DMS79 (cell line): ENCODE measurements around the gene TLN1.

Experiments used
- DNase-seq: peaks from one replicate; lab custom pipeline; 2025; lab: John Stamatoyannopoulos, UW

TLN1 gene

GRCh38 chr9:35728041-35728971, 3.7 kb downstream of the TLN1 start:
- DNase-seq: no peak

- DNase-seq: no peak
Measured at GRCh38 chr9:35727676-35728040, 4.3 kb downstream of the TLN1 start.

DNA sequence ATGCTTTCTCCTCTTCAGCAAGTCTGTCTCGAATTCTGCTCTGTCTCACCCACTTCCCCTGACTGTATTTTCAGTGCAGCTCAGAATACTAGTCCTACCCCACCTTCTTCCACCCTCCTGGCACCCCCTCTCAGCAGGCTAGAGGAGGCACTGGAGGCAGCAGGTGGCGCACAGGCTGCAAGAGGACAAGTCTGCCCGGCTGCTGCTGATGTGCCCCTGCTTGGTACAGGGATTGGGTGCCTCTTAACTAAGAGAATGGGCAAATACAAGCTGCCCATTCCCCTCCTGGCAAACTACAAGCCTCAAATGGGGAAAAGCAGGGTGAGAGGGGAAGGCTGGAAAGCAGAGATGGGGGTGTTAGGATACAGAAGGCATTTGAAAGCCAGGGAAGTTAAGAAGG, 5.1 kb downstream of the TLN1 start:
- no peak for DNase-seq

DNA sequence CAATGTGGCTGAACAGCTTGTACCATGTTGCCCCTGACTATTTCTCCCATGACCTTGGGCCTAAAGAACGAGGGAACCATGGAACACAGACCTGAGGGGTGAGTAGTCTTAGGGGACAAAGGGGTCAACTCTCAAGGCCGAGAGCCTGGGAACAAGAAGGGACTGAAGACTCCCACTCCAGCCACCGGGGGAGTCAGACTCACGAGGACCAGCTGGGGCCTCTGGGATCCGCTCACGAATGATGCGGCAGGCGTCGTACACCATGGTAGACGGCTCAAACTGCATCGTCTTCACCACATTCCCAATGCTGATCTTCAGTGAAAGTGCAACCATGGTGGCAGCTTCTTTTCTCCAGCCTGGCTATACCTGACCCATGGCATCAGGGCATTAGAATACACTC, 6.6 kb downstream of the TLN1 start:
- DNase-seq: no peak

DNA sequence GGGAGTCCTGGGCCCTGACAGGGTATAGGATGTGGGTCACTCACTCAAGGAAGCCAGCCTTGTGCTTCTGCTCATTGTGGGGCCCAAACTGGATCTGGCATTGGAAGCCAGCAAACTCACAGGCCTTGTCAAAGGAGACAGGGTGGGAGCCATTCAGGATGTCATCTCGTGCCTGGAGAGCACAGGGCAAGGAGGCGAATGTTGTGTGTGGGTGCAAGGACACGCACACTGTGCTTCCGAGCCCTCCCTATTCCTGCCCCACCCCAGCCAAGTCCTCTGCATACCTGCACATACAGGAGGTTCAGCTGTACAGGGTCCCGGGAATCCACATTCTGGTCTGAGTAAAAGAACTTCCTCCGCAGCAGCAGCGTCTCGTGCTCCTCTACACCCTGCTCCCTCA, 8.1 kb downstream of the TLN1 start:
- DNase-seq: no peak

DNA sequence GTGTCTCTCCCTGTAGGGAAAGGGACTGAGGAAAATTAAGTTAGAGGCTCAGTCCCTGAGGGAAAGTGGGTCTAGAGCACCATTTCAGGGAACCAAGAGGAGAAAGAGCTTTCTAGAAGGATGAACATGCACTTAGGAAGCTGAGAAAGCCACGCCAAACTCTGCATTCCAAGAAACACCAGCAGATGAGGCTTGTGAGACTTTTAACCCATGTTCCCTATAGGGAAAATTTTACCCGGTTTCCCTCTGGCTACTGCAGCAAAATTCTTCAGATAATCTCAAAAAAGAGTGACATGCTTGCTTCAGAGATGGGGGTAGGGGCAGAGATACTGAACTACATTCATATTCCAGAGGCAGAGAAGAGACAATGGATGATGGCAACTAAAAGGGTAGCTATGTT, 8.6 kb downstream of the TLN1 start:
- no peak for DNase-seq

GRCh38 chr9:35719546-35719945, 12.4 kb downstream of the TLN1 start:
- DNase-seq: no peak

- no peak for DNase-seq
Measured at GRCh38 chr9:35718721-35719511, 13.1 kb downstream of the TLN1 start.

- no peak for DNase-seq
Measured at GRCh38 chr9:35717132-35717870, 14.7 kb downstream of the TLN1 start.

DNA sequence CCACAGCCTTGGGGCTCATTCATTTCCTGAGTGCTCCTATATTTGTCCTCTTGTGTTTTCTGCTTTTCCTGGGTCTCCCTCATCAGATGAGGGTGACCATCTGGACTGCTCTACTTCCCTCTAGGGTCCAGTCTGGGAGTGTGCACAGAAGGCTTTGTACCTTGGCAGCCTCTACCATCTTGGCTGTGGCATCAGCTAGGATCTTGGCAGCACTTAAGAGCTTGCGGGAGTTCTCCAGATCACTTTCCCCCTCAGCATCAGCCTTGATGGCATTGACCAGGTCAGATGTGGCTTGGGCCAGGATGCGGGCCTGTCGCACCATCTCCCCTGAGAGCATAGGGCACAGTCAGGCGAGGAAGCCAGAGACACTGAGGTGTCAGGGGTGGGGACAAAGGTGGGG, 15.8 kb downstream of the TLN1 start:
- DNase-seq: no peak

DNA sequence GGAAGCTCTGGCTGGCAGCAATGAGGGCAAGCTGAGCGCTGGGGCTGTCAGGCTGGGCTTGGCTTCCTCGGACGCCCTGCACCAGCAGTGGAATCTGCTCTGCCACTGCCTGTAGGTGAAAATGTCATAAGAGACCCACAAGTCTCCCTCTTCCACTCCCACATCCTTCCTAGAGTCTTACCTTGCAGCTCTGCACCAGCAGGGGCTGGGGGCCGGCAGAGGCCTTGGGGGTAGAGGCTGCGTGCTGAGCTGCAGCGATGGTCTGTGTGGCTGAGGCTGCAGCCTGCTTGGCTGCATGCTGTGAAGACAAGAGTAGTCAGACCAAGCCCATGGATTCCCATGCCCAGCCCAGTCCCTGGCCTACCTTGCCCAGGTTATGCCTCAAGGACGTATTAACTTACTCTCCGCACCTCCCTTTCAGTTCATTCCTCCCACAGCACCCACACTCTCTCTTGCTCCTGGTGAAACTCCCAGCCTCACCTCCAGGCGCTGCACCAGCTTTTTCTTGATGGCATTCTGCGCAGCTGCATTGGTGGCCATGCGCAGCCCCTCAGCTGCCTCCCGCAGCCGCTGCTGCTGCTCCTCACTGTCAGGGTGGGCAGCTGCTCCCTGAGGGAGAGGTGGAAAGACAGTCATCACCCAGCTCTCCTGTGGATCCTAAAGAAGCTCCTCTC, 17.3 kb downstream of the TLN1 start:
- no peak for DNase-seq

- no peak for DNase-seq
Measured at GRCh38 chr9:35714123-35714522, 17.9 kb downstream of the TLN1 start.

- no peak for DNase-seq
Measured at GRCh38 chr9:35713578-35713977, 18.4 kb downstream of the TLN1 start.

DNA sequence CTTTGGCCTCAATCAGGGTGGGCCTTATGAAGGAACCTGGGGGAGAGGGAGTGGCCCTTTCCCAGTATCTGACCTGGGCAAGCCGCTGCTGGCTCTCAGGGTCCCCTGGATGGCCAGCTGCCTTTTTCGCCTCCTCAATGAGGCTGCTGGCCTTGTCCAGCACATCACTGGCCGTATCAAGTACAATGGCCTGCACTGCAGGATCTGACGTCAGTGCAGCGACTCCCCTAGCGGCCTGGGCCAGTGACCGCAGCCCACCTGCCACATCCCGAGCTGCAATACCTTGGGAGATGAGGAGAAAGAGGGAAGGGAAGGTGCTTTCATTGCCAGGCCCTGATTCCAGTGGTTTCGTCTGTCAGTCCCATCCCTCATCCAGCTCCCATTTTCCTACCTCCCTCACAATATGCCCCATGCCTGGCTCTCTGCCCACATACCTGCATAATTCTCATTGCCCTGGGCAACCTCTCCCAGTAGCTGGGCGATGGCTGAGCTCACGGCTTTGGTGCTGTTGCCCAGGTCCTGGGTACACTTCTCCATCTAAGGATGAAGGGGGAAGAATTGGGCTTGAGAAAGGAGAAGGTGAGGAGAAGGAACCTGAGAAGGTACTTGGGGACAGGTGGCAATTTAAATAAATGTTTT, 19.1 kb downstream of the TLN1 start:
- DNase-seq: no peak

DNA sequence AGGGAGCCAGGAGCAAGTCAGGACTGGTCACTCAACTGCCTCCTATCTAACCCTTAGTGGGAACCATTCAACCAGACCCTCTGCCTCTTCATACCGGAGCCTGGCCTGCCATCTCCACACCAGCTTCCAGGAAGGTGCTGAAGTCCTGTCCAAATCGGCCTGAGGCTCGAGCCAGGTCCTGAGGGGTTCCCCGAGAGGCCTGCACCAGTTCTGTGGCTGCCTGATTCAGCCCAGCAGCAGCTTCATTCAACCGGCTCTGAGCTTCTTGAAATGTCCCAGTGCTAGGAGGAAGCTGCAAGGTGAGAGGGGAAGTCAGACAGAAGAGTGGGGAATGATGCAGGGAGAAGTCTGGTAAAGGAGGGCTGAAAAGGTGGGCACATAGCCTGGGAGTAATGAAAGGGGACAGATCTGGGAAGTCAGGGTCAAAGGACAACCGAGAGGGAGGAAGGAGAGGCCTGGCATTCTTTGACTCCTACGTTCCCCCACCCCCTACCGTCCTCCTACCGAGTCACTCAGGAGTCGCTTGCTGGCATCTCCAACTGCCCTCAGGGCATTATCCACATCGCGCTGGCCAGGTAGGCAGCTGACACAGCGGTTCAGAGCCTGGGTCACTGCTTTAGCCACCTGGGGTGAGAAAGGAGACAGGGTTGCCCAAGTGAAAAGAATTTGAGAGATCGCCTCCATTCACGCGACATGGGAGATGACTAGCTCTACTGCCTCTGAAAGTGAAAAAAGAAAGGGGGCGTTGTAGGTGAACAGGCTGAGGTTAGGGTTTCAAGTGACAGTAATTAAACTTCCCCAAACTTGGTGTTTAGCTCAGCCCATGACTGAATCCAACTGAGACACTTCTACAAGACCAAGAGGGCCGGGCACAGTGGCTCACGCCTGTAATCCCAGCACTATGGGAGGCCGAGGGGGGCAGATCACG, 20.2 kb downstream of the TLN1 start:
- no peak for DNase-seq

DNA sequence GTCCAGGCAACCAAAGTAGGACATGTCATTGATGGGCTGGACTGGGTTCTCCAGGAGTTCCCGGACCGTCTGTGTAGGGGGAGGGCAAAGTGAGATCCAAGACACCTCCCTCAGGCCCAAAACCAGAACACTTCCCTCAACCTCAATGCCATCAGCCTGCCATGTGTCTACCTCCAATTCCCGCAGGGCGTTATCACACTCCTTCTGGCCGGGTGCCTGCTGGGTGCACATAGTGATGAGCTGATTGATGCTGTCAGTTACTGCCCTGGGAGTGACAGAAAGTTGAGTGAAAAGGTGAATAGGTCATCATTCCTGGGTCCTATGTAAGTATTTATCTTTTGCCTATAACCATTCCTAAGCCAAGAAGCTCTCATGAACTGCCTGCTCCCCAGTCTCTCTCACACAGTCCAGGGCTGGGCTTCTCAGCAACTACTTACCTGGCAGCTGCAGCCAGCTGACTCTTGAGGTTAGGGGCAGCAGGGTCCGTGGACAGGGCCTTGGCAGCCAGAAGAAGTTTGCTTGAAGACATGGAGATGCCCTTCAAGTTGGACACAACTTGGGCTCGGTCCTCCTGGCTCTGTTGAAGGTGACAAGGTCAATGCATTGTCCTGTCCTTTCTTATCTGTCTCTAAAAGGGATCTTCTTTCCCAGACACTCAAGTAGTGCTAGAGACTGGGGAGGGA, 21.0 kb downstream of the TLN1 start:
- no peak for DNase-seq

GRCh38 chr9:35708146-35708545, 23.8 kb downstream of the TLN1 start:
- no peak for DNase-seq

DNA sequence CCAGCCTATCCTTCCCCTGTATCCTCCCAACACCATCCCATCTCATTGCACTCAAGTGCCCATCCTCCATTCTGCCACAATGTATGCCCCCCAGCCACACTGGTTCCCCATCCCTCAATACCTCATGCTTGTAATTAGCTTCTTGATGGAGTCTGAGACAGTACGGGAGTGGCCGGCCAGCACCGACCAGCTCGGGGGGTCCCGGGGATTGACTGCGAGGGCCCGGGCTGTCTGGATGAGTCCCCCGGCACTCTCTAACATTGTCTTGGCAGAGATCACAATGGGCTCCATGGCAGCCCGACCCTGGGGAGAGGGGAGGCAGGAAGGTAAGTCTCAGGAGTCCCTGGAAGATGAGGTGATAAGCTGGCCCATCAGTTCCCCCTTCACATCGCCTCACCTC, 25.0 kb downstream of the TLN1 start:
- no peak for DNase-seq

DNA sequence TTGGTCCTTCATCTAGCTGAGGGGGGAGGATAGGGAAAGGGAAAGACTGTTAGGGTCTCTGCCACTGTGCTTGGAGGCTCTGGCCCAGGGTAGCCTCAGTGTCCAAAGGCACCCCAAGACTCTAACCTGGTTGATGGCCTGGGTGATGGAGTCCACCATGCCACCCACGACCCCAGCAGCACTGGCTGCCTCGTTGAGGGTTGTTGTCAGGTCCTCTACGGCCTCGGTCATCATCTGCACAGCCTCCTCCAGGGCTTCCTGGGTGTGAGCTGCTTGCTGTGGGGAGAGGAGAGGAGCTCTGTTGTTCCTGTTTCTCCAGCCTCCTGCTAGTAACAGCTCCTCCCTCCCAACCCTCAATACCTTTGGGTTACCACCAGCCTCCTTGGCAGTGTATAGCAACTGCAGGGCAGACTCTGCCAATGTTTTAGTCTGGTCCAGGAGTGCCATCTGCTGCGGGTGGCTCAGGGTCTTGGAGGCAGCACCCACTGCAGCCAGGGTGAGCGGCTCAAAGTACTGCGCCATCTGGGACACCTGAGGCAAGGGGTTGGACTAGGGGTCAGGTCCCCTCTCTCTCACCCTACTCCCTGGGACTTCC, 26.1 kb downstream of the TLN1 start:
- no peak for DNase-seq
